GM21423 (cell line): Measurements from ENCODE around the gene SPDYC.
"Not testable (repeated sequence)": the region's sequence is repeated elsewhere in the genome, so short reads cannot be mapped to it uniquely, and the experiment has no call there.

Source experiments
- ATAC-seq: cut with Tn5 transposase; IDR thresholded peaks from one replicate; pipeline ENCODE4 v1.9.1; 2021; ENCODE audit warnings: mild to moderate bottlenecking, moderate library complexity; ENCODE audit not compliant: unreplicated experiment

Gene SPDYC

DNA sequence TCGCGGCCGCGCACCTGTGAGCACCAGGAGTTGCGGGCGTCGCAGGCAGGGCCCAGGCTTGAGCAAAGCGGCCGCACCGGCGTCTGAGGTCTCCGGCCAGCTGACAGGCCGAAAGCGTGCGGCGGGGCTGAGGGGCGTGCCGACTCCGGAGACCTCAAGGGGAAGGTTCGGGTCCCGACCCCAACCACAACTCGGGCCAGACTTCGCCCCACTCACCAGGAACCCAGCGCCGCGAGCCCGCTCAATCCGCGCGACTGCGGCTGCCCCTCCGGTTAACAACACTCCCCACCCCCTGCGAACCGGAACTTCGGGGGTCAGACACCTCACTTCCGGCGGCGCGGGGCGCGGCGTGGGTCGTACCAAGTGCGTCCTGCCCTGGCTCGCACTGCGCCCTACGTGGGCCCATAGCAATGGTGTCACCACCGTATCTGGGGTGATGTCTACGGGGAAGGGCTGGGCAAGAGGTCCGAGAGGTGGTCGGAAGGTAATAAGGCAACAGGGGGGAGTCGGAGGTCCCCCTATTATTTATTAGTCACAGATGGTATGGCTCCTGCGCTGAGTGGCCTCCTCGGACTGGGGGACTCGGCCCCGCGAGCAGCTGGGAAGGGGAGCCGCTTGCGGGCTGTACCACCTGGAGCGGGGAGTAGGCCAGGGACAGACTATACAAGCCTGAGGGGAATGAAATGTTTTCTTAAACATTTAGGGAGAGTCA, 35.6 kb upstream of the SPDYC start, which contains the start of gene SYVN1:
TSS of gene SYVN1 (minus strand) at position 280 of the 712 bp plus-strand sequence. CDS start 918 bp downstream, outside the sequence.
- ATAC-seq: peak; percentile 51

DNA sequence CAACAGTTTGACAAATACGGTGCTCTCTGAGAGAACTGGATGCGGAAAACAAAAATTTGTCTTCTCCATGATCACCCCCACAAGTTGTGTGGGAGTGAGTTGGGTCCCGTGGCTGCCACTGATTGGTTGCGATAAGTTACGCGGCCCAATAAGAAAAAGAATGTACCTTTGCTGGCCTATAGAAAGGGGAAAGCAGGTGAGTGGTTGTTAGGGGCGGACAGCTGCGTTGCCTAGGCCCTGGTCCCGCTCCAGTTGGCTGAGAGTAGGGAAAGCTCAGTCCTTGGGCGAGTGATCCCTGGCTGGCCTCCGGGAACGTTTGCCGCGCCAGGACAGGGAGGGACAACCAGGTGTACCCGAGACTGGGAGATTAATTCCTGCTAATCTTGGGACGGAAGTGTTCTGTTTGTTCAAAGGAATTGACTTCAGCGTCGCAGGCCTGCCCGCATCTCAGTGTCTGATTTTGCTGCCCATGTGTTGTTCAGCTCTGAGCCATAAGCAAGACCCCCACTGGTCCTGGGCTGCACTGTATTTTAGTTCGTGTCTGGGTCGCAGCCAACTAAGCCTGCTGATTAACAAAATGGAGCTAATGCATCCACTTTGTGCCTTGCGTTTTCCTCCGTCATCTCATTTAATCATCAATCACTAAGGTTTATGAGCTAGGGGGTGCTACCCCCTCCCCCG, 34.9 kb upstream of the SPDYC start:
- peak; percentile 60 for ATAC-seq

GRCh38 chr11:65135633-65136145, 34.3 kb upstream of the SPDYC start:
- no peak for ATAC-seq

- ATAC-seq: no peak
Measured at GRCh38 chr11:65136515-65137096, 33.4 kb upstream of the SPDYC start.

GRCh38 chr11:65141896-65142494, 28.0 kb upstream of the SPDYC start:
- ATAC-seq: no peak

GRCh38 chr11:65147352-65148075, 22.5 kb upstream of the SPDYC start:
- no peak for ATAC-seq

GRCh38 chr11:65148657-65149056, 21.4 kb upstream of the SPDYC start:
- no peak for ATAC-seq

- ATAC-seq: not testable (repeated sequence)
Measured at GRCh38 chr11:65150131-65150508, 19.9 kb upstream of the SPDYC start.

- no peak for ATAC-seq
Measured at GRCh38 chr11:65150509-65151299, 19.3 kb upstream of the SPDYC start.

DNA sequence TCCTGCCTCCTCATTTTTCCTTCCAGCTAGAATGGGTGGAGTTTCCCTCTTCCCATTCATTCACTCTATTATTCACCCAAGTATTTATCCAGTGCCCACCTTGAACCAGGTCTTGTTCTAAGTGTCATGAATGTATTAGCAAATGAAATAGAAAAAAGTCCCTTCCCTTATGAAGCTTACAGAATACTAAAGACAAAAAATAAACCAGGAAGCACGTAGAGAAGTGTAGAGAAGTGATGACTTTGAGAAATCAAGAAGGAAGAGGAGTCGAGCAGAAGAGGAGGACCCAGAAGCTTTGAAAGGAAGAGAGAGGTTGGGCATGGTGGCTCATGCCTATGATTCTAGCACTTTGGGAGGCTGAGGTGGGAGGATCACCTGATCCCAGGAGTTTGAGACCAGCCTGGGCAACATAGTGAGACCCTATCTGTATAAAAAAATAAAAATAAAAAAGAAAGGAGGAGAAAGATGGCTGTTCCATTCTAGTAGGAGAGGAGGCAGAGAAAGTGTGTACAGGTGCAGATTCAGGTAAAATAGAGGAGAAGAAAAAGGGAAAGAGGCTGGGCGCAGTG, 18.6 kb upstream of the SPDYC start:
- no peak for ATAC-seq

DNA sequence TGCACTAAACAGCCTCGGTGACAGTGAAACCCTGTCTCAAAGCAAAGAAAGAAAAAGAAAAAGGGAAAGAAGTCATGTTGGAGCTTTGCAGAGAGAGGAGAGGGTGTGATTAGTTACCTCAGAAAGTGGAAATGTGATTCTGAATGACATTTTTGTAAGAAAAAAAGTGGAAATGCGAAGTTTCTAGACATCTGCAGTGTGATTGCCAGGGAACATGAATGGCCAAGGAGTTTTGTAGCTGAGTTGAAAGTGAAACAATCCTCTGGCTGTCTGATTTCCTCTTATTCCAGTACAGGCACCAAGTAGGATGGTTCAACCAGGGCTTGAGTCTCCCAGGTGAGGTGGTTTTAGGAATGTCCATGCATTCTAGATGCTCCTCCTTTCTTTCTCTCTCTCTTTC, 17.9 kb upstream of the SPDYC start:
- no peak for ATAC-seq

- ATAC-seq: no peak
Measured at GRCh38 chr11:65156256-65156655, 13.8 kb upstream of the SPDYC start.

DNA sequence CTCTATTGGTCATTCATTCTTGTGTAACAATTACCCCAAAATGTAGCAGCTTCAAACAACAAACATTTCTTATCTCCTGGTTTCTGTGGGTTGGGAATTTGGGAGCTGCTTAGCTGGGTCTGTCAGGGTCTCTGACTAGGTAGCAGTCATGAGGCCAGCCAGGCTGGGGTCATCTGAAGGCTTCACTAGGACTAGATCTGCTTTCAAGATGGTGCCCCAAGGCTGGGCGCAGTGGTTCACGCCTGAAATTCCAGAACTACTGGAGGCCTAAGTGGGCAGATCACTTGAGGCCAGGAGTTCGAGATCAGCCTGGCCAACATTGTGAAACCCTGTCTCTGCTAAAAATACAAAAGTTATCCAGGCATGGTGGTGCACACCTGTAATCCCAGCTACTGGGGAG, 13.1 kb upstream of the SPDYC start:
- ATAC-seq: no peak

GRCh38 chr11:65157336-65157735, 12.7 kb upstream of the SPDYC start:
- no peak for ATAC-seq

DNA sequence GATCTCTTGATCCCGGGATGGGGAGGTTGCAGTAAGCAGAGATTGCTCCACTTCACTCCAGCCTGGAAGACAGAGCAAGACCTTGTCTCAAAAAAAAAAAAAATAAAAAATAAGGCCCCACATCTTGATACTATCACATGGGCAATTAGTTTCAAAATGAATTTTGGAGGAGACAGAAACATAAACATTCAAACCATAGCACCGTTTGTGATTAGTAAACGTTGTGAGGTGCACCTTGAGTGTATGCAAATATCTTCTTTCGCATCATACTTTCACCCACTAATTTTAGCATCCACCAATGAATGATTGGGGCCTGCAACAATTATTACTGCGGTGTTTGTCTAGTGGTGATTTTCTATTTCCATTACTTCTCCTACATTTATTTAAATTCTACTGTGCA, 11.0 kb upstream of the SPDYC start:
- no peak for ATAC-seq

DNA sequence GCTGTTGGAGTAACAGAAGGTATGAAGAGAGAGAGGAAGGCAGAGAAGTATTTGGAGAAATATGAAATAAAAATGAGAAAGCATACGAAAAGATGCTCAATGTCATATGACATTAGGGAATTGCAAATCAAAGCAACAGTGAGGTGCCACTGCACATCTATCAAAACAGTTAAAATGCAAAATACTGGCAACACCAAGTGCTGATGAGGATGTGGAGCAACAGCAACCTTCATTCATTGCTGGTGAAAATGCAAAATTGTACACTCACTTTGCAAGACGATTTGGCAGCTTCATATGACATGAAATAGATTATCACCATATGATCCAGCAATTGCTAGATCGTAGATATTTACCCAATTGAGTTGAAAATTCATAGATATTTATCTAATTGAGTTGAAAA, 9.4 kb upstream of the SPDYC start:
- no peak for ATAC-seq

GRCh38 chr11:65163684-65164083, 6.3 kb upstream of the SPDYC start:
- ATAC-seq: no peak

- no peak for ATAC-seq
Measured at GRCh38 chr11:65165410-65166317, 4.4 kb upstream of the SPDYC start.

DNA sequence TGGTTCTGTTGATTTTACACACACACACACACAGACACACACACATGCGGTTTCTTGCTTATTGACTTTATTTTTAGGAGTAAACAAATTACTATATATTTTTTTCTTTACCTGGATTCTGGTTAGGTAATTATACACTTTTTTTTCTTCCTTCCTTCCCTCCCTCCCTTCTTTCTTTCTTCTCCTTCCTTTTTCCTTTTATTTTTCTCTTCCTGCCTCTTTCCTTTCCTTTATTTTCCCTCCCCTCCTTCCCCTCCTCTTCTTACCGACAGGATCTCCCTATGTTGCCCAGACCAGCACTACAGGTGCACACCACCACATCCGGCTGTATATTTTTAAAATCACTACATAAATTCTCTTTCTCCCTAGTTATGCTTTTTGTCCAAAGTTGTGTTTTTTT, 3.1 kb upstream of the SPDYC start:
- no peak for ATAC-seq
